Neural cell (in vitro differentiated cells): ENCODE data around the gene TUT1. TPM values are rescaled to one million over a fixed set of nuclear protein-coding genes. Genes with fewer than 3 reads are reported as not detected.
"Not testable (repeated sequence)": the region's sequence is repeated elsewhere in the genome, so short reads cannot be mapped to it uniquely, and the experiment has no call there.

ENCODE experiments used
- H2AFZ ChIP-seq: fragments of 200-600, 300-800 bp; sonication (generic), shearing (Covaris generic); 2 replicates; pipeline ENCODE4 v1.6.0; 2014; ENCODE audit warnings: low read depth, mild to moderate bottlenecking, antibody characterized with exemption, low read length, moderate library complexity
- H3F3A ChIP-seq: fragments of 200-600 bp; shearing (Covaris generic); 2 replicates; pipeline ENCODE4 v1.6.1; 2016; ENCODE audit warnings: mild to moderate bottlenecking, moderate library complexity, mixed read lengths, antibody characterized with exemption, low read length; ENCODE audit not compliant: insufficient read depth, poor library complexity, severe bottlenecking
- H3K27ac ChIP-seq: fragments of 200-600, 300-800 bp; sonication (generic), shearing (Covaris generic); 2 replicates; pipeline ENCODE4 v1.5.1; 2014; ENCODE audit warnings: mild to moderate bottlenecking, low read length, moderate library complexity
- H3K27me3 ChIP-seq: fragments of 300-800, 200-600 bp; sonication (generic), shearing (Covaris generic); 2 replicates; pipeline ENCODE4 v1.6.0; 2014; ENCODE audit warnings: mild to moderate bottlenecking, low read depth, low read length, moderate library complexity; ENCODE audit not compliant: insufficient read depth
- H3K36me3 ChIP-seq: fragments of 300-800, 200-600 bp; sonication (generic), shearing (Covaris generic); 2 replicates; pipeline ENCODE4 v1.5.1; 2014; ENCODE audit warnings: mild to moderate bottlenecking, antibody characterized with exemption, low read length, moderate library complexity; ENCODE audit not compliant: insufficient read depth
- H3K4me2 ChIP-seq: fragments of 300-800, 200-600 bp; sonication (generic), shearing (Covaris generic); 2 replicates; pipeline ENCODE4 v1.6.0; 2014; ENCODE audit warnings: mild to moderate bottlenecking, low read length
- H3K4me3 ChIP-seq: fragments of 300-800, 200-600 bp; sonication (generic), shearing (Covaris generic); 2 replicates; pipeline ENCODE4 v1.5.1; 2014; ENCODE audit warnings: mild to moderate bottlenecking, low read length, moderate library complexity
- H3K79me2 ChIP-seq: fragments of 200-600 bp; shearing (Covaris generic); replicated peaks from 2 replicates; pipeline ENCODE4 v1.6.0; 2014; ENCODE audit warnings: mild to moderate bottlenecking, low read length, moderate library complexity; ENCODE audit not compliant: insufficient read depth
- H3K9ac ChIP-seq: fragments of 300-800, 200-600 bp; sonication (generic), shearing (Covaris generic); 2 replicates; pipeline ENCODE4 v1.6.1; 2016; ENCODE audit warnings: mild to moderate bottlenecking, low read length, mixed read lengths
- H3K9me2 ChIP-seq: fragments of 200-600 bp; shearing (Covaris generic); 2 replicates; pipeline ENCODE4 v1.6.1; 2016; ENCODE audit warnings: mild to moderate bottlenecking, low read length, mixed read lengths; ENCODE audit not compliant: insufficient read depth
- H3K9me3 ChIP-seq: fragments of 200-600, 300-800 bp; sonication (generic), shearing (Covaris generic); 2 replicates; pipeline ENCODE4 v1.6.1; 2016; ENCODE audit warnings: mild to moderate bottlenecking, mixed run types, low read length, moderate library complexity, mixed read lengths
- H4K20me1 ChIP-seq: fragments of 200-600 bp; shearing (Covaris generic); 2 replicates; pipeline ENCODE4 v1.6.1; 2016; ENCODE audit warnings: mild to moderate bottlenecking, mixed run types; ENCODE audit not compliant: insufficient read depth
- CTCF ChIP-seq: fragments of 450-650 bp; IDR thresholded peaks from 2 replicates; pipeline ENCODE4 v1.5.1; 2014; ENCODE audit warnings: antibody characterized with exemption, mild to moderate bottlenecking, moderate library complexity; ENCODE audit not compliant: poor library complexity, severe bottlenecking
- EP300 ChIP-seq: fragments of 450-650 bp; conservative IDR thresholded peaks from 2 replicates; pipeline ENCODE4 v1.6.1; 2014; ENCODE audit warnings: antibody characterized with exemption, mild to moderate bottlenecking, moderate library complexity; ENCODE audit not compliant: poor library complexity, severe bottlenecking
- EZH2 ChIP-seq: fragments of 200-600, 300-800 bp; shearing (Covaris generic), sonication (generic); IDR thresholded peaks from 2 replicates; pipeline ENCODE4 v1.6.1; 2014; ENCODE audit warnings: antibody characterized with exemption, low read length, borderline replicate concordance, mild to moderate bottlenecking; ENCODE audit not compliant: insufficient read depth, poor library complexity, severe bottlenecking
- MXI1 ChIP-seq: fragments of 450-650 bp; conservative IDR thresholded peaks from 2 replicates; pipeline ENCODE4 v1.6.1; 2014; ENCODE audit warnings: antibody characterized with exemption, mild to moderate bottlenecking; ENCODE audit not compliant: poor library complexity, severe bottlenecking
- POLR2AphosphoS5 ChIP-seq: IDR thresholded peaks from 2 replicates; pipeline ENCODE4 v1.6.1; 2012
- RAD21 ChIP-seq: fragments of 450-650 bp; conservative IDR thresholded peaks from 2 replicates; pipeline ENCODE4 v1.6.1; 2014; ENCODE audit warnings: antibody characterized with exemption, mild to moderate bottlenecking, moderate library complexity
- REST ChIP-seq: IDR thresholded peaks from 2 replicates; pipeline ENCODE4 v1.6.1; 2012; ENCODE audit warnings: borderline replicate concordance
- SMC3 ChIP-seq: fragments of 450-650 bp; conservative IDR thresholded peaks from 2 replicates; pipeline ENCODE4 v1.6.1; 2014; ENCODE audit warnings: antibody characterized with exemption, mild to moderate bottlenecking, moderate library complexity; ENCODE audit not compliant: poor library complexity
- TAF1 ChIP-seq: IDR thresholded peaks from 2 replicates; pipeline ENCODE4 v1.6.1; 2012; ENCODE audit warnings: low read depth
- polyA plus RNA-seq: library from polyadenylated mRNA; depleted of rRNA; stranded (reverse); fragments of >200 nt; gene quantifications from 2 replicates; pipeline ENCODE4 v1.2.3, GENCODE V29; 2014

TUT1 gene
- polyA plus RNA-seq, 1 donor from 2014 or later = 17.8 TPM

- no peaks in the 10 kb centered on the region for H4K20me1 ChIP-seq
- H3K27ac ChIP-seq = no peak overlapping the region
- H2AFZ ChIP-seq = no peak overlapping the region
- H3K9me2 ChIP-seq = no peaks in the 10 kb centered on the region
- TF ChIP-seq CTCF = no peak
- no peak for TF ChIP-seq RAD21
- no peak for TF ChIP-seq TAF1
- TF ChIP-seq POLR2AphosphoS5 = no peak
- TF ChIP-seq EZH2 = no peak
- TF ChIP-seq MXI1 = no peak
- no peak for TF ChIP-seq SMC3
- no peak for TF ChIP-seq EP300
- TF ChIP-seq REST = no peak
- H3K9me3 ChIP-seq = no peaks in the 10 kb centered on the region
- peaks cover 4% of the 10 kb centered on the region for H3K36me3 ChIP-seq
- H3F3A ChIP-seq = no peaks in the 10 kb centered on the region
- H3K4me2 ChIP-seq = no peak overlapping the region
- H3K27me3 ChIP-seq = no peaks in the 10 kb centered on the region
- H3K4me3 ChIP-seq = no peak overlapping the region
- peaks cover 7% of the 10 kb centered on the region for H3K79me2 ChIP-seq
- H3K9ac ChIP-seq = no peak overlapping the region
These were observed 26.1 kb downstream of the TUT1 start for GRCh38 chr11:62565100-62565802.

GRCh38 chr11:62561677-62562230 is 29.6 kb downstream of the TUT1 start:
- not testable (repeated sequence) for H2AFZ ChIP-seq, H3K9ac ChIP-seq, H3K36me3 ChIP-seq, H3K27me3 ChIP-seq, H3K27ac ChIP-seq, H4K20me1 ChIP-seq, H3K4me3 ChIP-seq, H3K9me3 ChIP-seq, H3F3A ChIP-seq, H3K9me2 ChIP-seq, H3K4me2 ChIP-seq, H3K79me2 ChIP-seq
